ENCODE measurements around the gene OTULINL. TPM values are rescaled to one million over a fixed set of nuclear protein-coding genes. Genes with fewer than 3 reads are reported as not detected.
"Not testable (repeated sequence)": the region's sequence is repeated elsewhere in the genome, so short reads cannot be mapped to it uniquely, and the experiment has no call there.

The OTULINL gene
- total RNA-seq, 3 donors from 2014 or later (not counting 1 experiment from before 2014, with no cell fraction given), result 33.0 to 67.4 (median 51.8) TPM

- Mint-ChIP-seq H3K36me3 (no peaks in the 10 kb centered on the region), H3K27me3 (ENCODE audit: low read depth in 2 of 2) (peaks cover 4 to 16% of the 10 kb centered on the region in 2 donors), H3K9me3 (no peaks in the 10 kb centered on the region), H3K27ac (no peak overlapping the region), H3K4me3 (no peak overlapping the region), H3K4me1 (peaks cover 6 to 7% of the 10 kb centered on the region in 2 donors)
- Histone ChIP-seq H3K36me3 (ENCODE audit: control insufficient read depth, insufficient read depth, low read length) (no peaks in the 10 kb centered on the region), H3K9me3 (ENCODE audit: control insufficient read depth, insufficient read depth, low read length) (peaks cover 6% of the 10 kb centered on the region), H3K27ac (ENCODE audit: low read length) (no peak overlapping the region), H3K4me3 (ENCODE audit: low read length) (no peak overlapping the region), H3K4me1 (ENCODE audit: control insufficient read depth, insufficient read depth, low read length) (no peaks in the 10 kb centered on the region), H3K27me3 (ENCODE audit: control insufficient read depth, insufficient read depth, low read length) (no peaks in the 10 kb centered on the region)
- DNase-seq, result no peak
- no peak for ATAC-seq
- TF ChIP-seq CTCF (IDR thresholded peaks at IDR 0.05), result no peak
- WGBS (ENCODE audit: insufficient coverage), result no CpG with 5 or more reads among the region's 1 CpG
- intact Hi-C loops (cut with micrococcal nuclease), result no loop called here
Measured at GRCh38 chr5:14552017-14552416, 29.6 kb upstream of the OTULINL start.

GRCh38 chr5:14554288-14554687, 27.3 kb upstream of the OTULINL start:
- H3K4me1 ChIP-seq (ENCODE audit: control insufficient read depth, insufficient read depth, low read length); ATAC-seq; H3K36me3 Mint-ChIP-seq; H3K27me3 ChIP-seq (ENCODE audit: control insufficient read depth, insufficient read depth, low read length); H3K9me3 ChIP-seq (ENCODE audit: control insufficient read depth, insufficient read depth, low read length); H3K9me3 Mint-ChIP-seq; H3K27ac Mint-ChIP-seq; DNase-seq; intact Hi-C loops (cut with micrococcal nuclease); H3K4me3 Mint-ChIP-seq; H3K36me3 ChIP-seq (ENCODE audit: control insufficient read depth, insufficient read depth, low read length); H3K27ac ChIP-seq (ENCODE audit: low read length); H3K4me3 ChIP-seq (ENCODE audit: low read length): not testable (repeated sequence)
- 72% methylated on average over 1 of the region's 3 CpGs for WGBS (ENCODE audit: insufficient coverage)
- H3K27me3 Mint-ChIP-seq (ENCODE audit: low read depth in 2 of 2), result peaks cover 2 to 16% of the 10 kb centered on the region in 2 donors
- peaks cover 5 to 13% of the 10 kb centered on the region in 2 donors for H3K4me1 Mint-ChIP-seq

GRCh38 chr5:14556015-14556414, 25.6 kb upstream of the OTULINL start:
- Mint-ChIP-seq H3K4me3 (no peak overlapping the region), H3K4me1 (peaks cover 17 to 27% of the 10 kb centered on the region in 2 donors), H3K27me3 (ENCODE audit: low read depth in 2 of 2) (peaks cover 0 to 2% of the 10 kb centered on the region in 2 donors), H3K9me3 (no peaks in the 10 kb centered on the region), H3K36me3 (no peaks in the 10 kb centered on the region), H3K27ac (no peak overlapping the region)
- DNase-seq (no peak), ATAC-seq (no peak)
- Histone ChIP-seq H3K27ac (ENCODE audit: low read length) (no peak overlapping the region), H3K27me3 (ENCODE audit: control insufficient read depth, insufficient read depth, low read length) (no peaks in the 10 kb centered on the region), H3K9me3 (ENCODE audit: control insufficient read depth, insufficient read depth, low read length) (peaks cover 6% of the 10 kb centered on the region), H3K4me3 (ENCODE audit: low read length) (no peak overlapping the region), H3K36me3 (ENCODE audit: control insufficient read depth, insufficient read depth, low read length) (no peaks in the 10 kb centered on the region), H3K4me1 (ENCODE audit: control insufficient read depth, insufficient read depth, low read length) (peaks cover 24% of the 10 kb centered on the region)
- TF ChIP-seq CTCF (IDR thresholded peaks at IDR 0.05), result no peak
- intact Hi-C loops (cut with micrococcal nuclease), result no loop called here
- 81% methylated on average over 2 of the region's 2 CpGs for WGBS (ENCODE audit: insufficient coverage)

- peaks cover 0 to 2% of the 10 kb centered on the region in 2 donors for H3K27me3 Mint-ChIP-seq (ENCODE audit: low read depth in 2 of 2)
- H3K9me3 Mint-ChIP-seq, result no peaks in the 10 kb centered on the region
- peaks cover 6% of the 10 kb centered on the region for H3K9me3 ChIP-seq (ENCODE audit: control insufficient read depth, insufficient read depth, low read length)
- no peaks in the 10 kb centered on the region for H3K36me3 Mint-ChIP-seq
- no peaks in the 10 kb centered on the region for H3K36me3 ChIP-seq (ENCODE audit: control insufficient read depth, insufficient read depth, low read length)
- DNase-seq, result no peak
- no peak for TF ChIP-seq CTCF (IDR thresholded peaks at IDR 0.05)
- H3K4me1 Mint-ChIP-seq, result peaks cover 20 to 29% of the 10 kb centered on the region in 2 donors
- H3K27ac Mint-ChIP-seq, result no peak overlapping the region
- H3K27me3 ChIP-seq (ENCODE audit: control insufficient read depth, insufficient read depth, low read length), result no peaks in the 10 kb centered on the region
- no peak overlapping the region for H3K4me3 ChIP-seq (ENCODE audit: low read length)
- H3K4me3 Mint-ChIP-seq, result no peak overlapping the region
- no peak overlapping the region for H3K27ac ChIP-seq (ENCODE audit: low read length)
- intact Hi-C loops (cut with micrococcal nuclease), result no loop called here
- peaks cover 27% of the 10 kb centered on the region for H3K4me1 ChIP-seq (ENCODE audit: control insufficient read depth, insufficient read depth, low read length)
- no peak for ATAC-seq
- WGBS (ENCODE audit: insufficient coverage), result 75% methylated on average over 8 of the region's 8 CpGs
Measured at GRCh38 chr5:14557203-14557770, 24.3 kb upstream of the OTULINL start.

Data from natural killer cell (primary cell).